HG03442 (cell line): Measurements from ENCODE around the gene OPCML.
"Not testable (repeated sequence)": the region's sequence is repeated elsewhere in the genome, so short reads cannot be mapped to it uniquely, and the experiment has no call there.

Experiments
- ATAC-seq: cut with Tn5 transposase; IDR thresholded peaks from one replicate; pipeline ENCODE4 v1.9.1; 2021; ENCODE audit warnings: mild to moderate bottlenecking, moderate library complexity; ENCODE audit not compliant: unreplicated experiment

Gene OPCML

DNA sequence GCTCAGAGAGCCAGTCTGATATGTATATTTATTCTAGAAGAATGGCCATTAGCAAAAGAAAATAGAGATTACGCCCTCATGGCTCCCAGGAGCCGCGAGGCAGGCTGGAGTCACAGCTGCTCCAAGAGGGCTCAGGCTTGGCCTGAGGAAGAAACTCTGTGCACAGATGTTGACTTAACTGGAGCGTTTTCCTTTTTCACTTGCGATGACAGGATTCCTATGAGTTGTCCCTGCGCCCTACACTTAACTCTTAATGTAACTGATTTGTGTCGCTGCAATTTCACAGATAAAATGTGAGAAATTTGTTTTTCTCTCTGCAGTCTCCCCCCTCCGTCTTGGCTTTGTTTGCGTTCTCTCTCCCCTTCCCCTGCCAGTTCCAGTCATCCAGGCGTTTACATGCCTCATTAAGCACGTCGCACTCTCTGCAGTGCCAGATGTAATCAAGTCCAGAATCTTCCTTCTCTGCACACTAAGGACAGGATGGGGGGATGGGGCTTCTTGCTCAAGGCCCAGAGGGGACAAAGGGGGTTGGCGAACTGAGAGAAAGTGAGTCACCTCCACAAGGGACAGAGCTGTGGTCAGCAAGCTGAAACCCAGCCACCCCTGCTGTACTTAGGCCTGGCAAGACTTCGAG lies 1101.8 kb downstream of the OPCML start:
- no peak for ATAC-seq

- no peak for ATAC-seq
Observed at GRCh38 chr11:132429685-132430084, 1102.6 kb downstream of the OPCML start.

DNA sequence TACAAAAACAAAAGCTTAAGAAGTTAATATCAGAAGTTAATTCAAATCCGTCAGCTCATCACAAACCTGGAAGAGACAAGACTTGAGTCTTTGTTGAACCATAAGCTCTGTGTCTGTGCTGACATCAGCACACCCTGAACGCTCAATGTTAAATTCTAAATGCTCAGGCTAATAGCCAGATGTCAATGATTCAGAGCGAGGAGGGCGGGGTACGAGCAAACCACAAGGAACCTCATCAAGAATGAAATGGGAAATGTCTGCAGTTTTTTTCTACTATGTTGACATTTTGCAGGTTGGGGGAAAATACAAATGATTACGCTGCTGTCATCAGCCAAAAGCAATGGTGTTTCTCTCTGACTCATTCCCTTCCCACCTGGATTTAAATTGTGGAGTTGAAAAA lies 1104.7 kb downstream of the OPCML start:
- ATAC-seq = no peak

DNA sequence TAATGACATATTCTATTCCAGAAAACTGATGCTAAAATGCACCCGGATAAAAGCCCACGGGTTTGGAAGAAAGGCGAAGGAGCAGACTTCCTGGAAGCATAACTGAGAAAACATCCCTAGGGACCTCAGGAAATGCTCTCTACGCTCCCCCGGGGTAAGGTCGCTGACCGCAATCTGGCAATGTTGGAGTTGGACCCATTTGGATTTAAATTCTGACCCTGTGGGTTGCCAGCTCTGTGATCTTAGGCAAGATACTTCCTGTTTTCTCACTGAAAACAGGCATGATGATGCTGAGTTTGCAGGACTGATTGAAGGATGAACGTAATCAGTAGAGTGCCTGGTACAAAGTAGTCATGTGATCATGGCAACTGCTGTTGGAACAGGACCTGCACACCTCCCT lies 1107.9 kb downstream of the OPCML start:
- ATAC-seq = no peak

DNA sequence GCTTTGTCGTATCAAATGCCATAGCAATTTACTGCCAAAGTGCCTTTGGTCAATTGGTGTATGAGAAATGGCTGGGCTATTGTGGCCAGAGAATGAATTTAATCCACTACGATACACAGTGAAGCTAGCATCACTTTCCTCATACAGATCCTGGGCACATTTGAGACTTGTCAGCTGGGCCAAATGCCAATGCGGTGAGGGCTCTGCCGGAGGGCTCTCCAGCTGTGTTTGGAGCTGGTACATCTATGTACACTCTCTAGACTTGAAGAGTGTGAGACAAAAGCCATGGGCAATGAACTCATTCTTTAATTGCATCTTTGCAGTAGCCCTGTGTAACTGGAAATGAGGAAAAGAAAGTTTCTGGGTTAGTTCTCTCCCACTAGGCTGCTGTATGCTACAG lies 1109.0 kb downstream of the OPCML start:
- no peak for ATAC-seq

- ATAC-seq = no peak
Observed at GRCh38 chr11:132422722-132423121, 1109.6 kb downstream of the OPCML start.

GRCh38 chr11:132421555-132421954 lies 1110.7 kb downstream of the OPCML start:
- no peak for ATAC-seq

GRCh38 chr11:132414451-132414850 lies 1117.8 kb downstream of the OPCML start:
- no peak for ATAC-seq

DNA sequence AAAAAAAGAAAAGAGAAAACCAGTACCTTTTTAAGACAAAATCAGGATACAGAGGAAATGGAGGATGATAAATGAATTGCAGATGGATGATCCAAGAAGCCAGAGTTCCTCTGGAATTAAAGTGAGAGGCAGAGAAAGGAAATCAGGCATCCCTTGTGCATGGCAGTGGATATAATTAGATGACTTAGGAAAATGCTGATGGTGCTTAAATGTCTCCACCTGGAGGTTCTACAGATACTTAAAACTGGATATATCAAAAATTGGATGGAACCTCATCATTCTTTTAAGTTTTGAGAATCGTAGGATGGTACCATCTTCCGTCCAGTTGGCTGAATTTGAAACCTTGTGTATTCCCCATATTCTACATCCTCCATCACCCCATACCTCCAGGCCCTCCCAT lies 1121.9 kb downstream of the OPCML start:
- ATAC-seq = no peak

DNA sequence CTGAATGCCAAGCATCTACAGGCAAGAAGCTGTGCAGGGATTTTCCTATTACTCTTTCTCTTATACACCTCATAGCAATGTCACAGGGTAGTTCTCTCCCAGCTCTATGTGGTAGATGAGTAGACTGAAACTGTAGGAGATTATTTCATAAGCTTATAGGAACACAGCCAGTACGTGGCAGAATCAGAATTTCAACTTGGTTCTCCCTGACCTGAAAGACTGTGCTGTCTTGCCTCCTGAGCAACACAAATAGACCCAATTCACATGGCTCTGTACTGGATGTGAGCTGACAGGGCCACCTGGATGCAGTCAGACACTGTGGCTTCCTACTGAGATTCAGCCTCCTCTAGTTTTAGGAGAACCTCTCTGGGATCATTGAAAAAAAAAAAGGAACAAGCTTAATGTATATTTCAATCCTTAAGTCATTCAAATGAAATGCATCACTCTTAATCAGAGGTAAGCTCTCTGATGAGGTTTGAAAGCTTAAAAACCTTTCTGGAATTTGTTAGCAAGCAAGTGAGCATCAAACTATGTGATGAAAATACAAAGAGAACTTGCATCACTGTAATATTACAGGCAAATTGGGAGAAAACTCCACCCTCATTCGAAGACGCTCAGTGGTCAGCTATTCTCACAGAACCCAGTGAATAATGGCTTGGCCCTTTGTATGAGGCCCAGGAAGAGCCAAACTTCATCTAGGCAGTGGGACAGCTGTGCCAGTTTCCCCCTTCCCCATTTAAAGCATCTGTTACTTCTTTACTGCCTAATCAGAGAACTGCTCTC lies 1122.5 kb downstream of the OPCML start:
- ATAC-seq = no peak

DNA sequence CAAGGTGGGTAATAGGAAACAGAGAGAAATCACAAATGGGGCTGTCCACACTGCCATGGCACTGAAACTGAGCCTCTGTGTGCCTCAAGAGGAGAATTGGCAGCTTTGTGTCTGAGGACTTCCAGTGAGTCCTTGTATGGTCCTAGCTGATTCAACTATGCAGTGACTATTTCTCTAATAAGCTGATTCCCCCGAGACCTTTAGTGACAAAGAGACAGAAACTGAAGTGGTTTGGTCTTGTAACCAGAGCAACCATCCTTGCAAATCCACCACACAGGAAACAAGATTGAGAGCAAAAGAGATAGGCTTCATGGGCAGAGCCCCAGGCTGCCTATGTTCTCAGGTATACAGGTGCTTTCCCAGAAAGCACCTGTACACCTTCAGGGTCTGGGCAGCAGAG lies 1123.4 kb downstream of the OPCML start:
- ATAC-seq = peak; percentile 45

DNA sequence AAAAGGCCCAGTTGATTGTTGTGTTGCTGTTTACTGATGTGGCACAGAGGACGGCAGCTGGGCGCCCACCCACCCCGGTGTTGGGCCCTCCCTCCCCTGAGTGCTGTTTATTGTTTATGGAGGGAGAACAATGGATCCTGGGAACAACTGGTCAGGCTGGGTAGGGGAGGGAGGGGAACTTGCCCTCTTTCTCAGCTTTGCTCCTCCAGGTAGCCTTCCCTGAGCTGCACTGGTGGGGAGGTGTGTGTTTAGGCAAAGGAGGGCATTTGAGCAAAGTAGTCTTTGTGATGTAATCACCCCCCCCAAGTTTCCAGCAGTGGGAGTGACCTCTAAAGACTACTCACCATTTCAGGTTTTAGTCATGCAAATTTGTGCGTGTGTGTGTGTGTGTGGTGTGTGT lies 1126.6 kb downstream of the OPCML start:
- no peak for ATAC-seq

GRCh38 chr11:132402071-132402684 lies 1130.1 kb downstream of the OPCML start:
- peak; percentile 66 for ATAC-seq

DNA sequence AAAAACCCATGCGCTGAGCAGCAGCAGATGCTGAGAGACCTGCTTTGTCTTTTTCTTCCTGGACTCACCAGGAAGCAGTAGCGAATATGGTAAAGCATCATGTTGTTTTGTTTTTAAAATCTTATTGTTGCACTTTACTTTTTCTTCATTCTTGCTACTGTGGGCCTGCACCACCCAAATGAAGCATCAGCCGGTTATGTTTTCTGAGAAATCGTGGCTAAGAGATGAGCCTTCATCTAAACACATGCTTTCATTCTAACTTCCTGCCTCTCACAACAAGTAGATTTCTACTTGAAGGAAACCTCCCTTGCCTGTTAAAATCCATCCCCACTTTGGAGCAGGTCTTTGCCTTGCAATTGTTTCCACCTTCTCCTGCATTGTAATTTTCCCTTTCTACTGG lies 1136.0 kb downstream of the OPCML start:
- ATAC-seq = no peak

DNA sequence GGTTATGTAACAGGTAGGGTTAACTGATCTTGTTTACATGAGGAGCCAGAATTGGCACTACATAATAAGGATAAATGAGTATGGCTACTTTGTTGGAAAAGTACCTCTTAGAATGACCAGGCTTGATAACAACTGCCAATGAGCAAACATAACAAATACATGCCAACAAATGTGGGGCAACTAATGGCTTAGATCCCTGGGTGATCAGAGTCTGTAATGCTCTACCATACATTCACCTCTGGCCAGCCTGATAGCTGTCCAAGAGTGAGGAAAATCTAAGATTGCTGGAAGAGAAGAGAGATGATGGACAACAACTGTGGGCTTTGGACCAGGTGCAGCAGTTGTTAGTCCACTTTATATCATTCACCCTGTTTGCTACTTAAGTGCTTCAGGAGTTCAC lies 1136.9 kb downstream of the OPCML start:
- ATAC-seq = no peak

- no peak for ATAC-seq
Observed at GRCh38 chr11:132379540-132379939, 1152.8 kb downstream of the OPCML start.

DNA sequence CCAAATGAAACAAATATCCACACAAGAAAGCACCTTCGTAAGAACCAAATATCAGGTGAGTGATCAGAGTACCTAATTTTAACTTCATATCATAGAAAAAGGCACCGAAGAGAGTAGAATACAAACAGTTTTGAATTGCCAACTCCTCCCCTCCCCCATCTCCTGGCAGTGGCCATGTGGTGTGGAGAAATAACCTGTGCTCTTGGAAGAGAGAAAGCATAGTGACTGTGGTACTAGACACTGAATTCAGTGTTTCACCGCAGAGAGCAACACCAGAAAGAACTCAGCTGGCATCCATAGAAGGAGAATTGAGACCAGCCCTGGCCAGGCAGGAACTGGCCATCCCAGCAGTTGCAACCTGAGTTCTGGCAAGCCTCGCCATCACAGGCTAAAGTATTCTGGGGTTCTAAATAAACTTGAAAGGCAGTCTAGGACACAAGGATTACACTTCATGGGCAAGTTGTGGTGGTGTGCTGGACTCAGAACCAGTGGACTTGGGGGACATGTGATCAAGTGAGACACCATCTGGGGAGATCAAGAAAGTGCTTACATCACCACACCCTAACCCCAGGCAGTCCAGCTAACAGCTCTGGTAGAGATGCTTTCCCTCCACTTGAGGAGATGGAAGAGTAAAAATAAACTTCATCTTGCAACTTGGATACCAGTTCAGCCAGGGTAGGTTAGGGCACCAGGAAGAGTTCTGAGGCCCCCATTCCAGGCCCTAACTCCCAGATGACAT lies 1158.7 kb downstream of the OPCML start:
- no peak for ATAC-seq

- not testable (repeated sequence) for ATAC-seq
Observed at GRCh38 chr11:132370114-132370513, 1162.2 kb downstream of the OPCML start.

GRCh38 chr11:132367293-132367692 lies 1165.0 kb downstream of the OPCML start:
- ATAC-seq = no peak

DNA sequence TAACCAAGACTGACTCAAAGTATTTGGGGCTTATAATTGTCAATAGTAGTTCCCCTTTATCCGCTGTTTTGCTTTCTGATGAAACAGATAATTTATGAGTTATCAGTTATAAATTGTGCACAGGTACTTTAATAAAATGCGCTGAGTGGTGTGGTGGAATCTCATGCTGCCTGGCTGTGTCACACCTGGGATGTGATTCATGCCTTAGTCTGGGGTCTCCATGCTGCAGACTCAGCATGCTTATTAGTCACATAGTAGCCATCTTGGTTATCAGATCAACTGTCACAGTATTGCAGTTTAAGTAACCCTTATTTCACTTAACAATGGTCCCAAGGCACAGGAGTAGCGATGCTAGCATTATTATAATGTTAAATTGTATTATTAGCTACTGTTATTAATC lies 1166.7 kb downstream of the OPCML start:
- no peak for ATAC-seq
